Tibial nerve (tissue), 4 donors: ENCODE measurements around the gene MMUT.

Experiments
- EP300 ChIP-seq, 2 donors: sonication (generic); formaldehyde crosslinking; IDR thresholded peaks; one replicate each; pipeline ENCODE4 v1.6.1; 2017; ENCODE audit warnings: antibody characterized with exemption in 2 of 2, mild to moderate bottlenecking in 1 of 2
- POLR2A ChIP-seq, 2 donors: fragments of 450-650 bp; IDR thresholded peaks; one replicate each; pipeline ENCODE4 v1.6.1; 2017; ENCODE audit warnings: antibody characterized with exemption in 2 of 2, mild to moderate bottlenecking in 2 of 2, moderate library complexity in 2 of 2
- TF ChIP-seq, protein P1 (sequence below), 5 experiments: fragments of 200-600 bp in 3 of 5; fragments of 450-650 bp in 2 of 5; sonication (generic) in 3 of 5; IDR thresholded peaks; one replicate each; pipeline ENCODE4 v1.5.1; 2016 to 2019; ENCODE audit warnings: antibody characterized with exemption in 5 of 5, mild to moderate bottlenecking in 3 of 5, moderate library complexity in 2 of 5

DNA sequence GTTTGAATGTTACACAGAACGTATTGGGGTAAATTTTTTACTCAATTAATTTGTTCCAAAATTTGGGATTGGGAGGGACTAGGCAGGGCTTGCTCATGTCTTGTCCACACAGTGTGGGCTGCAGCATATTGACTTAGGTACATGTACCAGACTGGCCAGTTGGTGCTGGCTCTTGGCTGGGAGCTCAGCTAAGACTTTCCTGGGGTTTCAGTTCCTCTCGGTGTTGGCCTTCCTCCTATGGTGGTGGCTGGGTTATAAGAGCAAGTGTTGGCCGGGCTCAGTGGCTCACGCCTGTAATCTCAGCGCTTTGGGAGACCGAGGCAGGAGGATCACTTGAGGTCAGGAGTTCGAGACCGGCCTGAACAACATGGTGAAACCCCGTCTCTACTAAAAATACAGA lies 5.0 kb upstream of the MMUT start:
- TF ChIP-seq, protein P1, sequence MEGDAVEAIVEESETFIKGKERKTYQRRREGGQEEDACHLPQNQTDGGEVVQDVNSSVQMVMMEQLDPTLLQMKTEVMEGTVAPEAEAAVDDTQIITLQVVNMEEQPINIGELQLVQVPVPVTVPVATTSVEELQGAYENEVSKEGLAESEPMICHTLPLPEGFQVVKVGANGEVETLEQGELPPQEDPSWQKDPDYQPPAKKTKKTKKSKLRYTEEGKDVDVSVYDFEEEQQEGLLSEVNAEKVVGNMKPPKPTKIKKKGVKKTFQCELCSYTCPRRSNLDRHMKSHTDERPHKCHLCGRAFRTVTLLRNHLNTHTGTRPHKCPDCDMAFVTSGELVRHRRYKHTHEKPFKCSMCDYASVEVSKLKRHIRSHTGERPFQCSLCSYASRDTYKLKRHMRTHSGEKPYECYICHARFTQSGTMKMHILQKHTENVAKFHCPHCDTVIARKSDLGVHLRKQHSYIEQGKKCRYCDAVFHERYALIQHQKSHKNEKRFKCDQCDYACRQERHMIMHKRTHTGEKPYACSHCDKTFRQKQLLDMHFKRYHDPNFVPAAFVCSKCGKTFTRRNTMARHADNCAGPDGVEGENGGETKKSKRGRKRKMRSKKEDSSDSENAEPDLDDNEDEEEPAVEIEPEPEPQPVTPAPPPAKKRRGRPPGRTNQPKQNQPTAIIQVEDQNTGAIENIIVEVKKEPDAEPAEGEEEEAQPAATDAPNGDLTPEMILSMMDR (IDR thresholded peaks at IDR 0.05) = no peak
- no peak for TF ChIP-seq POLR2A (IDR thresholded peaks at IDR 0.05)
- no peak for TF ChIP-seq EP300 (IDR thresholded peaks at IDR 0.05)
